CD14-positive monocyte (primary cell): ENCODE measurements around the gene CCR8. TPM values are rescaled to one million over a fixed set of nuclear protein-coding genes. Genes with fewer than 3 reads are reported as not detected.

Experiments used
- DNase-seq, 3 donors: peaks; one replicate each; pipeline ENCODE4 v3.0.0-alpha.2; 2011 to 2022
- H2AFZ ChIP-seq: 2 replicates; pipeline ENCODE4 v1.6.0; 2012; ENCODE audit warnings: mild to moderate bottlenecking, low read depth, low read length, inconsistent platforms; ENCODE audit not compliant: insufficient read depth, poor library complexity, severe bottlenecking
- H3K27ac ChIP-seq, 2 donors: 1 replicate in 1 of 2; 2 replicates in 1 of 2; pipeline ENCODE4 v1.5.1; 2012 to 2013; ENCODE audit warnings: low read length in 2 of 2, control low read depth in 1 of 2, inconsistent platforms in 1 of 2, low read depth in 1 of 2, mild to moderate bottlenecking in 1 of 2
- H3K27me3 ChIP-seq, 2 donors: one replicate each; pipeline versions ENCODE4 v1.6.0 to v1.6.1; 2011 to 2013; ENCODE audit warnings: low read length in 2 of 2; ENCODE audit not compliant: control insufficient read depth in 2 of 2, insufficient read depth in 2 of 2
- H3K36me3 ChIP-seq, 2 donors: replicated peaks in 1 of 2; 1 replicate in 1 of 2; 2 replicates in 1 of 2; pipeline versions ENCODE4 v1.5.1 to v1.6.1; 2012 to 2013; ENCODE audit warnings: low read length in 2 of 2, control low read depth in 1 of 2, inconsistent platforms in 1 of 2, mild to moderate bottlenecking in 1 of 2; ENCODE audit not compliant: insufficient read depth in 2 of 2, control insufficient read depth in 1 of 2
- H3K4me1 ChIP-seq, 2 donors: 1 replicate in 1 of 2; 2 replicates in 1 of 2; pipeline versions ENCODE4 v1.5.1 to v1.6.1; 2012 to 2013; ENCODE audit warnings: low read length in 2 of 2, control low read depth in 1 of 2, inconsistent platforms in 1 of 2, mild to moderate bottlenecking in 1 of 2, moderate library complexity in 1 of 2; ENCODE audit not compliant: insufficient read depth in 2 of 2, control insufficient read depth in 1 of 2
- H3K4me2 ChIP-seq: replicated peaks from 2 replicates; pipeline ENCODE3; 2012; ENCODE audit warnings: low read length, moderate library complexity, mild to moderate bottlenecking; ENCODE audit not compliant: poor library complexity, severe bottlenecking; ENCODE audit errors: extremely low read depth
- H3K4me3 ChIP-seq, 3 experiments: fragments of 200-600 bp in 1 of 3; sonication (generic) in 1 of 3; replicated peaks in 1 of 3; 1 replicate in 2 of 3; 2 replicates in 1 of 3; pipeline ENCODE4 v1.5.1; 2011 to 2013; ENCODE audit warnings: low read length in 3 of 3, mild to moderate bottlenecking in 3 of 3, control low read depth in 2 of 3, low read depth in 2 of 3, inconsistent platforms in 1 of 3, moderate library complexity in 1 of 3
- H3K79me2 ChIP-seq: 2 replicates; pipeline ENCODE4 v1.6.0; 2012; ENCODE audit warnings: mild to moderate bottlenecking, control low read depth, inconsistent platforms, low read length, moderate library complexity; ENCODE audit not compliant: insufficient read depth
- H3K9ac ChIP-seq: 2 replicates; pipeline ENCODE4 v1.6.0; 2017; ENCODE audit warnings: low read length, mild to moderate bottlenecking; ENCODE audit not compliant: insufficient read depth, poor library complexity, severe bottlenecking
- H3K9me3 ChIP-seq, 2 donors: replicated peaks in 1 of 2; 1 replicate in 1 of 2; 2 replicates in 1 of 2; pipeline versions ENCODE4 v1.5.1 to v1.6.1; 2012 to 2013; ENCODE audit warnings: low read length in 2 of 2, control low read depth in 1 of 2; ENCODE audit not compliant: control insufficient read depth in 1 of 2, insufficient read depth in 1 of 2
- H4K20me1 ChIP-seq: 2 replicates; pipeline ENCODE4 v1.6.0; 2012; ENCODE audit warnings: mild to moderate bottlenecking, low read length, control low read depth, moderate library complexity; ENCODE audit not compliant: insufficient read depth
- H3K27ac Mint-ChIP-seq, 7 donors: one replicate each; pipeline ENCODE4 v1.8.0; 2020; ENCODE audit warnings: mild to moderate bottlenecking in 7 of 7, mixed read lengths in 7 of 7, moderate library complexity in 6 of 7, inconsistent platforms in 2 of 7
- H3K27me3 Mint-ChIP-seq, 3 donors: one replicate each; pipeline ENCODE4 v1.8.0; 2021 to 2022; ENCODE audit warnings: low read depth in 3 of 3, mild to moderate bottlenecking in 3 of 3, mixed read lengths in 3 of 3, moderate library complexity in 3 of 3, inconsistent platforms in 1 of 3
- H3K36me3 Mint-ChIP-seq, 2 donors: one replicate each; pipeline ENCODE4 v1.8.0; 2020; ENCODE audit warnings: mixed read lengths in 2 of 2, inconsistent platforms in 1 of 2, mild to moderate bottlenecking in 1 of 2
- H3K4me1 Mint-ChIP-seq: one replicate; pipeline ENCODE4 v1.8.0; 2020; ENCODE audit warnings: mild to moderate bottlenecking, mixed read lengths
- H3K4me3 Mint-ChIP-seq, 2 donors: one replicate each; pipeline ENCODE4 v1.8.0; 2020; ENCODE audit warnings: mild to moderate bottlenecking in 2 of 2, mixed read lengths in 2 of 2, moderate library complexity in 1 of 2
- H3K9me3 Mint-ChIP-seq, 7 donors: one replicate each; pipeline ENCODE4 v1.8.0; 2020 to 2022; ENCODE audit warnings: mixed read lengths in 7 of 7, mild to moderate bottlenecking in 6 of 7, moderate library complexity in 6 of 7, inconsistent platforms in 2 of 7
- WGBS: methylation state at CpG from one replicate; pipeline ENCODE4 v1.1.5; 2013; ENCODE audit warnings: missing lambda C conversion rate; ENCODE audit not compliant: insufficient coverage; 5-methylcytosine and 5-hydroxymethylcytosine counted together
- intact Hi-C, 2 donors: fragments of 100-400 bp; cut with micrococcal nuclease; formaldehyde crosslinking; loops; one replicate each; pipeline versions ENCODE4 v1.15.0 to v1.15.1; 2023
- polyA minus RNA-seq: library from RNA; depleted of rRNA, polyadenylated mRNA; stranded (reverse); fragments of >200 nt; gene quantifications from 2 replicates; pipeline ENCODE4 v1.2.3, GENCODE V29; 2012
- polyA plus RNA-seq, 3 donors: library from polyadenylated mRNA; depleted of rRNA in 1 of 3; unstranded in 2 of 3; stranded (reverse) in 1 of 3; fragments of 300-500 nt in 2 of 3; fragments of >200 nt in 1 of 3; fragmentation: Illumina TruSeq in 2 of 3; gene quantifications; 1 replicate in 2 of 3; 2 replicates in 1 of 3; pipeline ENCODE4 v1.2.3, GENCODE V29; 2012 to 2021
- total RNA-seq, 12 experiments: library from RNA in 1 of 12; stranded (reverse) in 1 of 12; fragments of 120-200 nt in 1 of 12; gene quantifications; one replicate each; pipeline ENCODE4 v1.2.4 and lab custom pipeline; 2013 to 2026; ENCODE audit warnings: mixed read lengths in 6 of 12, inconsistent platforms in 1 of 12
- TF ChIP-seq, protein P1 (sequence below): fragments of 200-600 bp; IDR thresholded peaks from one replicate; pipeline ENCODE4 v1.8.0; 2022; ENCODE audit warnings: antibody characterized with exemption, mild to moderate bottlenecking

The CCR8 gene, protein sequence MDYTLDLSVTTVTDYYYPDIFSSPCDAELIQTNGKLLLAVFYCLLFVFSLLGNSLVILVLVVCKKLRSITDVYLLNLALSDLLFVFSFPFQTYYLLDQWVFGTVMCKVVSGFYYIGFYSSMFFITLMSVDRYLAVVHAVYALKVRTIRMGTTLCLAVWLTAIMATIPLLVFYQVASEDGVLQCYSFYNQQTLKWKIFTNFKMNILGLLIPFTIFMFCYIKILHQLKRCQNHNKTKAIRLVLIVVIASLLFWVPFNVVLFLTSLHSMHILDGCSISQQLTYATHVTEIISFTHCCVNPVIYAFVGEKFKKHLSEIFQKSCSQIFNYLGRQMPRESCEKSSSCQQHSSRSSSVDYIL
- total RNA-seq (2013) = not detected
- polyA plus RNA-seq = not detected
- not detected in 2 replicates for polyA minus RNA-seq
- 0 to 0.30 (median 0) reads per million in 11 experiments for total RNA-seq (lab: John Stamatoyannopoulos, UW)

DNA sequence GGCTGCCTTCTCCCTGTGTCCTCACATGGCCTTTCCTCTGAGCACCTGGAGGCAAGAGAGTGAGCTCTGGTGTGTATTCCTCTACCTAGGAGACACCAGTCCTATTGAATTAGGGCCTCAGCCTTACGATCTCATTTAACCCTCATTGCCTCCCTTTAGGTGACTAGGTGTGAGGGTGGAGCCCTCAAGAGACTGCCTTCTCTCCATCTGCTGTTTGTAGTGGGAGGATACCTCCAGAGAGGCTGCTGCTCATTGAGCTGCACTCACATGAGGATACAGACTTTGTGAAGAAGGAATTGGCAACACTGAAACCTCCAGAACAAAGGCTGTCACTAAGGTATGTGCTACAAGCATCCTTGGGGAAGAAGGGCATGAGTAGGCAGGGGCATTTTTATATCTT, at the start of gene CCR8:
CCR8 (plus strand) TSS at position 217 of the 400 bp plus-strand sequence. CDS start 2,623 bp downstream, outside the sequence.
- H3K9ac ChIP-seq = no peak within 1 kb of the TSS
- intact Hi-C loops = no loop called here

More for the DNA sequence above, at the start of gene CCR8:
- no peaks in the 10 kb centered on the region for H3K4me1 ChIP-seq
- TF ChIP-seq, protein P1, sequence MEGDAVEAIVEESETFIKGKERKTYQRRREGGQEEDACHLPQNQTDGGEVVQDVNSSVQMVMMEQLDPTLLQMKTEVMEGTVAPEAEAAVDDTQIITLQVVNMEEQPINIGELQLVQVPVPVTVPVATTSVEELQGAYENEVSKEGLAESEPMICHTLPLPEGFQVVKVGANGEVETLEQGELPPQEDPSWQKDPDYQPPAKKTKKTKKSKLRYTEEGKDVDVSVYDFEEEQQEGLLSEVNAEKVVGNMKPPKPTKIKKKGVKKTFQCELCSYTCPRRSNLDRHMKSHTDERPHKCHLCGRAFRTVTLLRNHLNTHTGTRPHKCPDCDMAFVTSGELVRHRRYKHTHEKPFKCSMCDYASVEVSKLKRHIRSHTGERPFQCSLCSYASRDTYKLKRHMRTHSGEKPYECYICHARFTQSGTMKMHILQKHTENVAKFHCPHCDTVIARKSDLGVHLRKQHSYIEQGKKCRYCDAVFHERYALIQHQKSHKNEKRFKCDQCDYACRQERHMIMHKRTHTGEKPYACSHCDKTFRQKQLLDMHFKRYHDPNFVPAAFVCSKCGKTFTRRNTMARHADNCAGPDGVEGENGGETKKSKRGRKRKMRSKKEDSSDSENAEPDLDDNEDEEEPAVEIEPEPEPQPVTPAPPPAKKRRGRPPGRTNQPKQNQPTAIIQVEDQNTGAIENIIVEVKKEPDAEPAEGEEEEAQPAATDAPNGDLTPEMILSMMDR = no peak
- no peak within 1 kb of the TSS for H3K27ac ChIP-seq
- Mint-ChIP-seq H3K9me3 (peaks cover 0 to 1% (median 0%) of the 10 kb centered on the region in 7 donors), H3K4me3 (no peak within 1 kb of the TSS), H3K4me1 (no peaks in the 10 kb centered on the region), H3K27ac (no peak within 1 kb of the TSS), H3K27me3 (peaks cover 0 to 2% (median 0%) of the 10 kb centered on the region in 3 donors), H3K36me3 (no peaks in the 10 kb centered on the region)
- DNase-seq = no peak
- no peak within 1 kb of the TSS for H3K4me2 ChIP-seq
- no peaks in the 10 kb centered on the region for H3K27me3 ChIP-seq
- H3K4me3 ChIP-seq = no peak within 1 kb of the TSS
- H3K79me2 ChIP-seq = no peaks in the 10 kb centered on the region
- no CpG with 5 or more reads among the region's 1 CpG for WGBS
- H3K9me3 ChIP-seq = no peaks in the 10 kb centered on the region
- no peaks in the 10 kb centered on the region for H4K20me1 ChIP-seq
- H3K36me3 ChIP-seq = no peaks in the 10 kb centered on the region
- no peak within 1 kb of the TSS for H2AFZ ChIP-seq
